IMR-90 (cell line): ENCODE results near the gene NIF3L1. TPM values are rescaled to one million over a fixed set of nuclear protein-coding genes. Genes with fewer than 3 reads are reported as not detected.
A peak's percentile ranks its signal among the peaks of the same experiment; 100 is the strongest.

ENCODE experiments used
- ATAC-seq: fragments of 200-7000 bp; cut with Tn5 transposase; 2 replicates; pipeline ENCODE4 v1.9.1; 2020; ENCODE audit warnings: low read depth, mild to moderate bottlenecking, moderate library complexity
- BruUV-seq: library from RNA; stranded (reverse); fragments of 400-500 nt; replicated peaks from 2 replicates; lab custom pipeline; 2021; lab: Mats Ljungman, UMichigan
- CTCF ChIA-PET: fragments of 300-600 bp; formaldehyde crosslinking; extraction: SDS; loops from one replicate; lab custom pipeline; 2021; ENCODE audit warnings: antibody characterized with exemption; lab: Yijun Ruan, JAX
- POLR2A ChIA-PET: fragments of 300-600 bp; sonication (Branson Sonifier 250); formaldehyde crosslinking; loops from one replicate; lab custom pipeline; 2022; ENCODE audit warnings: antibody characterized with exemption; ENCODE audit not compliant: unreplicated experiment; lab: Charles Lee
- DNase-seq: peaks from one replicate; pipeline ENCODE4 v3.0.0; 2013
- H2AFZ ChIP-seq: replicated peaks from 2 replicates; pipeline ENCODE3; 2013; ENCODE audit warnings: low read length, mild to moderate bottlenecking; ENCODE audit not compliant: poor library complexity
- H2AK5ac ChIP-seq: 2 replicates; pipeline ENCODE4 v1.6.1; 2013; ENCODE audit warnings: low read depth, low read length, inconsistent platforms
- H2AK9ac ChIP-seq: replicated peaks from 2 replicates; pipeline ENCODE3; 2013; ENCODE audit warnings: mild to moderate bottlenecking, low read depth, low read length, moderate library complexity; ENCODE audit not compliant: poor library complexity
- H2BK120ac ChIP-seq: 2 replicates; pipeline ENCODE4 v1.6.1; 2013; ENCODE audit warnings: low read depth, low read length, inconsistent platforms
- H2BK15ac ChIP-seq: 3 replicates; pipeline ENCODE4 v1.6.1; 2013; ENCODE audit warnings: low read depth, low read length, inconsistent platforms
- H2BK20ac ChIP-seq: 2 replicates; pipeline ENCODE4 v1.6.1; 2013; ENCODE audit warnings: low read depth, mild to moderate bottlenecking, inconsistent platforms, low read length, moderate library complexity
- H2BK5ac ChIP-seq: 2 replicates; pipeline ENCODE4 v1.6.1; 2013; ENCODE audit warnings: mild to moderate bottlenecking, low read depth, low read length, inconsistent platforms; ENCODE audit not compliant: poor library complexity, severe bottlenecking
- H3K14ac ChIP-seq: replicated peaks from 2 replicates; pipeline ENCODE4 v1.6.1; 2013; ENCODE audit warnings: low read depth, low read length, inconsistent platforms
- H3K18ac ChIP-seq: 2 replicates; pipeline ENCODE4 v1.6.1; 2013; ENCODE audit warnings: low read depth, low read length, control low read depth
- H3K23ac ChIP-seq: 2 replicates; pipeline ENCODE4 v1.6.1; 2013; ENCODE audit warnings: low read depth, low read length, inconsistent platforms
- H3K27ac ChIP-seq: 2 replicates; pipeline ENCODE4 v1.5.1; 2013; ENCODE audit warnings: mild to moderate bottlenecking, control low read depth, low read length; ENCODE audit not compliant: insufficient read depth
- H3K27me3 ChIP-seq: 2 replicates; pipeline ENCODE4 v1.6.1; 2013; ENCODE audit warnings: low read length; ENCODE audit not compliant: control insufficient read depth, insufficient read depth
- H3K36me3 ChIP-seq: 2 replicates; pipeline ENCODE4 v1.6.1; 2013; ENCODE audit warnings: low read length, mixed read lengths; ENCODE audit not compliant: control insufficient read depth, insufficient read depth
- H3K4ac ChIP-seq: 2 replicates; pipeline ENCODE4 v1.6.1; 2013; ENCODE audit warnings: low read depth, low read length, inconsistent platforms
- H3K4me1 ChIP-seq: 2 replicates; pipeline ENCODE4 v1.6.1; 2013; ENCODE audit warnings: low read length, mixed read lengths; ENCODE audit not compliant: control insufficient read depth, insufficient read depth
- H3K4me2 ChIP-seq: 2 replicates; pipeline ENCODE4 v1.6.1; 2013; ENCODE audit warnings: low read depth, mild to moderate bottlenecking, control low read depth, low read length, moderate library complexity
- H3K4me3 ChIP-seq: 2 replicates; pipeline ENCODE4 v1.5.1; 2013; ENCODE audit warnings: low read depth, mild to moderate bottlenecking, control low read depth, low read length, moderate library complexity; ENCODE audit not compliant: insufficient read depth
- H3K56ac ChIP-seq: 2 replicates; pipeline ENCODE4 v1.6.1; 2013; ENCODE audit warnings: low read length, inconsistent platforms; ENCODE audit not compliant: insufficient read depth; ENCODE audit errors: extremely low read depth
- H3K79me1 ChIP-seq, 2 experiments: 2 replicates each; pipeline ENCODE4 v1.6.1; 2013; ENCODE audit warnings: low read length in 2 of 2, inconsistent platforms in 1 of 2, low read depth in 1 of 2
- H3K9ac ChIP-seq: 2 replicates; pipeline ENCODE4 v1.6.1; 2013; ENCODE audit warnings: low read depth, low read length, control low read depth
- H3K9me1 ChIP-seq: 2 replicates; pipeline ENCODE4 v1.6.1; 2013; ENCODE audit warnings: low read length, inconsistent platforms; ENCODE audit not compliant: insufficient read depth
- H3K9me3 ChIP-seq: 2 replicates; pipeline ENCODE4 v1.6.1; 2013; ENCODE audit warnings: low read length; ENCODE audit not compliant: control insufficient read depth, insufficient read depth
- H4K20me1 ChIP-seq: 2 replicates; pipeline ENCODE4 v1.6.1; 2013; ENCODE audit warnings: low read length, inconsistent platforms; ENCODE audit not compliant: insufficient read depth
- H4K5ac ChIP-seq: 2 replicates; pipeline ENCODE4 v1.6.1; 2013; ENCODE audit warnings: mild to moderate bottlenecking, low read depth, low read length, control low read depth
- H4K8ac ChIP-seq, 2 experiments: 2 replicates each; pipeline ENCODE4 v1.6.1; 2013; ENCODE audit warnings: low read depth in 2 of 2, low read length in 2 of 2, control low read depth in 1 of 2, inconsistent platforms in 1 of 2
- H4K91ac ChIP-seq: 2 replicates; pipeline ENCODE4 v1.6.1; 2013; ENCODE audit warnings: low read depth, low read length, inconsistent platforms; ENCODE audit not compliant: insufficient read depth
- CEBPB ChIP-seq: IDR thresholded peaks from 2 replicates; pipeline ENCODE4 v1.6.1; 2012; ENCODE audit warnings: low read depth, low read length, improper control_type of control experiment
- SMC3 ChIP-seq: fragments of 150-350 bp; IDR thresholded peaks from 2 replicates; pipeline ENCODE4 v1.6.1; 2016; ENCODE audit warnings: low read depth, mild to moderate bottlenecking, antibody characterized with exemption, low read length, moderate library complexity
- WGBS, 2 experiments: methylation state at CpG; one replicate each; pipeline versions ENCODE4 v1.1.5 to v1.1.7; 2013; ENCODE audit warnings: missing lambda C conversion rate in 2 of 2; ENCODE audit not compliant: insufficient read length in 1 of 2; ENCODE audit errors: extremely low coverage in 2 of 2; 5-methylcytosine and 5-hydroxymethylcytosine counted together
- dilution Hi-C: fragments of 300-500 bp; cut with HindIII; formaldehyde crosslinking; loops from one replicate; pipeline ENCODE4 v1.14.3; 2018; ENCODE audit warnings: low sequenced_read_pairs; ENCODE audit not compliant: unreplicated experiment
- in situ Hi-C: fragments of 300-500 bp; cut with MboI; formaldehyde crosslinking; loops from 3 replicates; pipeline ENCODE4 v1.14.3; 2019; ENCODE audit warnings: low sequenced_read_pairs, inconsistent platforms, mixed read lengths
- intact Hi-C: fragments of 100-400 bp; cut with micrococcal nuclease; formaldehyde crosslinking; loops from 2 replicates; pipeline ENCODE4 v1.10.0; 2022
- polyA plus RNA-seq, 3 experiments: library from polyadenylated mRNA; depleted of rRNA; stranded (reverse); fragments of >200 nt; gene quantifications; 2 replicates each; pipeline ENCODE4 v1.2.3, GENCODE V29; 2012; ENCODE audit warnings: low replicate concordance in 1 of 3
- total RNA-seq: library from RNA; depleted of rRNA; stranded (reverse); fragments of >200 nt; gene quantifications from 2 replicates; pipeline ENCODE4 v1.2.3, GENCODE V29; 2012

The NIF3L1 gene
- total and polyA plus RNA-seq, 2 of the 4 experiments (the other 2 are of a cell fraction) = 43.0 to 54.6 TPM

DNA sequence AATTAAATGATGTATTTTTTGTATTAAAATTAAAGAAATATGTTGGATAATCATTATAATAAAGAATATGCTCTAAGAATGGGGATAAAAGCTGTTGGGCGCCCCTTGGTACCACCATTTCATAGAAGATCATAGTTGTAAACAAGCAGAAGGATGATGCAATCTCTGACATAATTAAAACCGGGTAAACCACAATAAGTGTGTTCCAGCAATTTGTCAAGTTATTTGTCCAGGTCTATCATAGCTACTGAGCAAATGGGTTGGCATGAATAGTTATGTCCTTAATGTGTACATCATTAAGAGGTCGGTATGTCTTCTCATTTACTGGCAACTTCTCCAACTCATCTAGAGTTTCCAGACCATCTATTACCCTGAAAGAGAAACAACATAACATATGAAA lies 18.0 kb upstream of the NIF3L1 start:
- DNase-seq (no peak), ATAC-seq (no peak)
- Histone ChIP-seq H2BK120ac (no peak overlapping the region), H2AK5ac (no peak overlapping the region), H3K36me3 (peaks cover 12% of the 10 kb centered on the region), H2BK15ac (no peak overlapping the region), H3K14ac (no peak overlapping the region), H2BK20ac (no peak overlapping the region), H2AFZ (no peak overlapping the region), H3K18ac (no peak overlapping the region), H3K56ac (no peak overlapping the region), H3K27me3 (no peaks in the 10 kb centered on the region), H4K20me1 (no peaks in the 10 kb centered on the region), H3K27ac (no peak overlapping the region), H3K79me1 (peaks cover 0 to 4% of the 10 kb centered on the region in 2 experiments; a peak in 1 of 4 replicates), H3K4me3 (no peak overlapping the region), H2AK9ac (no peak overlapping the region), H4K91ac (no peak overlapping the region), H3K9me1 (no peaks in the 10 kb centered on the region), H3K4ac (no peak overlapping the region), H3K4me2 (no peak overlapping the region), H3K9me3 (no peaks in the 10 kb centered on the region), H3K4me1 (peaks cover 3% of the 10 kb centered on the region), H3K23ac (no peak overlapping the region), H4K8ac (no peak overlapping the region), H4K5ac (no peak overlapping the region), H3K9ac (no peak overlapping the region), H2BK5ac (no peak overlapping the region)
- no CpG with 5 or more reads among the region's 3 CpGs for WGBS, 2 experiments
- TF ChIP-seq SMC3 = no peak
- TF ChIP-seq CEBPB = peak; percentile 74
- intact Hi-C loops (no loop called here), dilution Hi-C loops (no loop called here), in situ Hi-C loops (no loop called here)
- POLR2A ChIA-PET = no interaction called here
- BruUV-seq = no TSS peak
- CTCF ChIA-PET = no interaction called here
